SK-N-SH treated with all-trans-retinoic acid at 6 μM for 48 hours (cell line): ENCODE results near the gene EPS8L2.

Experiments
- ATAC-seq: fragments of 200-7000 bp; cut with Tn5 transposase; 3 replicates; pipeline ENCODE4 v1.9.1; 2020; ENCODE audit warnings: mild to moderate bottlenecking, moderate library complexity
- ARNTL ChIP-seq: fragments of 450-650 bp; formaldehyde crosslinking; IDR thresholded peaks from 2 replicates; pipeline ENCODE4 v1.5.0; 2020; ENCODE audit warnings: low read depth, mild to moderate bottlenecking, moderate library complexity, borderline replicate concordance
- BACH2 ChIP-seq: fragments of 250-450 bp; sonication (Bioruptor Pico); IDR thresholded peaks from 2 replicates; pipeline ENCODE4 v1.9.0; 2021; ENCODE audit warnings: mild to moderate bottlenecking, borderline replicate concordance
- CSRNP3 ChIP-seq: fragments of 250-450 bp; sonication (Bioruptor Pico); IDR thresholded peaks from 2 replicates; pipeline ENCODE4 v1.5.1; 2021; ENCODE audit warnings: mild to moderate bottlenecking, moderate library complexity
- ESRRG ChIP-seq: fragments of 250-450 bp; sonication (Bioruptor Pico); IDR thresholded peaks from 2 replicates; pipeline ENCODE4 v1.6.1; 2021; ENCODE audit warnings: mild to moderate bottlenecking
- GLIS3 ChIP-seq: fragments of 250-450 bp; sonication (Bioruptor Pico); IDR thresholded peaks from 2 replicates; pipeline ENCODE4 v1.5.0; 2020; ENCODE audit warnings: mild to moderate bottlenecking, moderate library complexity
- ISL1 ChIP-seq: fragments of 250-450 bp; sonication (Bioruptor Pico); IDR thresholded peaks from 2 replicates; pipeline ENCODE4 v2.1.2; 2022; ENCODE audit warnings: mild to moderate bottlenecking, moderate library complexity
- OSR1 ChIP-seq: fragments of 250-450 bp; sonication (Bioruptor Pico); IDR thresholded peaks from 2 replicates; pipeline ENCODE4 v1.8.0; 2022; ENCODE audit warnings: moderate library complexity, mild to moderate bottlenecking, inconsistent platforms
- PPARA ChIP-seq: fragments of 250-450 bp; sonication (Bioruptor Pico); IDR thresholded peaks from 2 replicates; pipeline ENCODE4 v1.5.0; 2020; ENCODE audit warnings: mild to moderate bottlenecking, borderline replicate concordance
- RARB ChIP-seq: fragments of 250-450 bp; sonication (Bioruptor Pico); IDR thresholded peaks from 2 replicates; pipeline ENCODE4 v1.8.0; 2021; ENCODE audit warnings: mild to moderate bottlenecking, moderate library complexity
- SNAI2 ChIP-seq: fragments of 250-450 bp; sonication (Bioruptor Pico); IDR thresholded peaks from 2 replicates; pipeline ENCODE4 v1.5.0; 2020; ENCODE audit warnings: mild to moderate bottlenecking, moderate library complexity
- TOX ChIP-seq: fragments of 250-450 bp; sonication (Bioruptor Pico); IDR thresholded peaks from 2 replicates; pipeline ENCODE4 v1.8.0; 2021; ENCODE audit warnings: mild to moderate bottlenecking, moderate library complexity, borderline replicate concordance
- TSHZ2 ChIP-seq: fragments of 250-450 bp; sonication (Bioruptor Pico); IDR thresholded peaks from 2 replicates; pipeline ENCODE4 v1.5.0; 2020; ENCODE audit warnings: mild to moderate bottlenecking, moderate library complexity
- ZC3H10 ChIP-seq: fragments of 250-450 bp; sonication (Bioruptor Pico); IDR thresholded peaks from 2 replicates; pipeline ENCODE4 v1.5.1; 2021; ENCODE audit warnings: mild to moderate bottlenecking, moderate library complexity
- ZFP30 ChIP-seq: fragments of 450-650 bp; formaldehyde crosslinking; IDR thresholded peaks from 2 replicates; pipeline ENCODE4 v1.5.0; 2022; ENCODE audit warnings: mild to moderate bottlenecking, moderate library complexity
- ZNF565 ChIP-seq: fragments of 450-650 bp; formaldehyde crosslinking; conservative IDR thresholded peaks from 2 replicates; pipeline ENCODE4 v1.5.0; 2020; ENCODE audit warnings: low read depth, mild to moderate bottlenecking, moderate library complexity
- ZNF70 ChIP-seq: fragments of 450-650 bp; formaldehyde crosslinking; IDR thresholded peaks from 2 replicates; pipeline ENCODE4 v1.5.0; 2020; ENCODE audit warnings: mild to moderate bottlenecking, moderate library complexity
- ZNF8 ChIP-seq: fragments of 450-650 bp; formaldehyde crosslinking; IDR thresholded peaks from 2 replicates; pipeline ENCODE4 v1.5.0; 2020; ENCODE audit warnings: mild to moderate bottlenecking, moderate library complexity
- TF ChIP-seq, protein P1 (sequence below): fragments of 250-450 bp; sonication (Bioruptor Pico); IDR thresholded peaks from 2 replicates; pipeline ENCODE4 v1.5.1; 2020; ENCODE audit warnings: low read depth, mild to moderate bottlenecking, moderate library complexity
- TF ChIP-seq, protein P2 (sequence below): fragments of 250-450 bp; sonication (Bioruptor Pico); IDR thresholded peaks from 2 replicates; pipeline ENCODE4 v1.8.0; 2021; ENCODE audit warnings: low read depth, mild to moderate bottlenecking, moderate library complexity, borderline replicate concordance

The EPS8L2 gene

DNA sequence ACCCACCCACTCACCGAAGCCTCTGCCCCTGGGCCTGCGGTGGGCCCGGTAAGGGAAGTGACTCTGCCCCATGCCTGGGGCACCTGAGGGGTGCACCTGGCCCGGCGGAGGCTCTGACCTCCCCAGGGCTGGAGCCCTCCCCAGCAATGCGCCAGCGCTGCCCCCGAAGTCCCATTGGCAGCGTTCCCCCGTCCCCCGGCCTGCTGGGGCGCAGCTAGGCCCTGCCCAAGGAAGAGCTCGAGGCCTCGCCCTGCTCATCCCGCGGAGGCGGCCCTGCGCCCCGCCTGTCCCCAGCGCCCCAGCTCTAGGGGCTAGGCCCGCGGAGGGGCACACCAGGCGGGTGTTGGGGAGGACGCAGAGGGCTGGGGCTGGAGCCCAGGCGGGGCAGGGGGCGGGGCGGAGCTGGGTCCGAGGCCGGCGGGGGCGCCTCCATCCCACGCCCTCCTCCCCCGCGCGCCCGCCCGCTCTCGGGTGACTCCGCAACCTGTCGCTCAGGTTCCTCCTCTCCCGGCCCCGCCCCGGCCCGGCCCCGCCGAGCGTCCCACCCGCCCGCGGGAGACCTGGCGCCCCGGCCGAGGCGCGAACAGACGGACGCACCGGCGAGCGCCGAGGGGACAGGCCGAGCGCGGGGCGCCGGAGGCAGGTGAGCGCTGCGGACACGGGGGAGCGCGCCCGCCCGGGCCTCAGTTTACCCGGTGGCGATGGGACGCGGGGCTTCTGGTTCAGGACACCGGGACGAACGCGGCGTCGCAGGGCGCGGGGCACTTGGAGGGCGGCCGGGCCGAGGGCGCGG is at the start of gene EPS8L2:
EPS8L2 (plus strand) TSS at position 586 of the 793 bp plus-strand sequence. CDS start 3,177 bp downstream, outside the sequence.
- no peak for TF ChIP-seq BACH2 (CRISPR knock-in tag)
- TF ChIP-seq, protein P1, sequence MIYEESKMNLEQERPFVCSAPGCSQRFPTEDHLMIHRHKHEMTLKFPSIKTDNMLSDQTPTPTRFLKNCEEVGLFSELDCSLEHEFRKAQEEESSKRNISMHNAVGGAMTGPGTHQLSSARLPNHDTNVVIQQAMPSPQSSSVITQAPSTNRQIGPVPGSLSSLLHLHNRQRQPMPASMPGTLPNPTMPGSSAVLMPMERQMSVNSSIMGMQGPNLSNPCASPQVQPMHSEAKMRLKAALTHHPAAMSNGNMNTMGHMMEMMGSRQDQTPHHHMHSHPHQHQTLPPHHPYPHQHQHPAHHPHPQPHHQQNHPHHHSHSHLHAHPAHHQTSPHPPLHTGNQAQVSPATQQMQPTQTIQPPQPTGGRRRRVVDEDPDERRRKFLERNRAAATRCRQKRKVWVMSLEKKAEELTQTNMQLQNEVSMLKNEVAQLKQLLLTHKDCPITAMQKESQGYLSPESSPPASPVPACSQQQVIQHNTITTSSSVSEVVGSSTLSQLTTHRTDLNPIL (CRISPR knock-in tag) = no peak
- ATAC-seq = no peak

GRCh38 chr11:656426-656825 is 49.6 kb upstream of the EPS8L2 start:
- TF ChIP-seq TOX (no peak), ZNF70 (CRISPR knock-in tag) (no peak), OSR1 (CRISPR knock-in tag) (no peak), ISL1 (CRISPR knock-in tag) (no peak), ZFP30 (CRISPR knock-in tag) (no peak), PPARA (CRISPR knock-in tag) (no peak), SNAI2 (CRISPR knock-in tag) (no peak), GLIS3 (CRISPR knock-in tag) (no peak), ZC3H10 (CRISPR knock-in tag) (no peak), ESRRG (CRISPR knock-in tag) (no peak), TSHZ2 (no peak), RARB (CRISPR knock-in tag) (no peak)
- TF ChIP-seq, protein P2, sequence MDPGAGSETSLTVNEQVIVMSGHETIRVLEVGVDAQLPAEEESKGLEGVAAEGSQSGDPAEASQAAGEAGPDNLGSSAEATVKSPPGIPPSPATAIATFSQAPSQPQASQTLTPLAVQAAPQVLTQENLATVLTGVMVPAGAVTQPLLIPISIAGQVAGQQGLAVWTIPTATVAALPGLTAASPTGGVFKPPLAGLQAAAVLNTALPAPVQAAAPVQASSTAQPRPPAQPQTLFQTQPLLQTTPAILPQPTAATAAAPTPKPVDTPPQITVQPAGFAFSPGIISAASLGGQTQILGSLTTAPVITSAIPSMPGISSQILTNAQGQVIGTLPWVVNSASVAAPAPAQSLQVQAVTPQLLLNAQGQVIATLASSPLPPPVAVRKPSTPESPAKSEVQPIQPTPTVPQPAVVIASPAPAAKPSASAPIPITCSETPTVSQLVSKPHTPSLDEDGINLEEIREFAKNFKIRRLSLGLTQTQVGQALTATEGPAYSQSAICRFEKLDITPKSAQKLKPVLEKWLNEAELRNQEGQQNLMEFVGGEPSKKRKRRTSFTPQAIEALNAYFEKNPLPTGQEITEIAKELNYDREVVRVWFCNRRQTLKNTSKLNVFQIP (CRISPR knock-in tag) = no peak
- ATAC-seq = no peak

GRCh38 chr11:656866-657265 is 49.2 kb upstream of the EPS8L2 start:
- no peak for ATAC-seq
- no peak for TF ChIP-seq TSHZ2
- no peak for TF ChIP-seq ZNF565 (CRISPR knock-in tag)
- TF ChIP-seq CSRNP3 = no peak
- no peak for TF ChIP-seq ZFP30 (CRISPR knock-in tag)
- no peak for TF ChIP-seq ISL1 (CRISPR knock-in tag)
- TF ChIP-seq BACH2 (CRISPR knock-in tag) = no peak
- no peak for TF ChIP-seq ESRRG (CRISPR knock-in tag)
- no peak for TF ChIP-seq ZNF8 (CRISPR knock-in tag)
- TF ChIP-seq SNAI2 (CRISPR knock-in tag) = no peak
- TF ChIP-seq ARNTL (CRISPR knock-in tag) = no peak
- TF ChIP-seq GLIS3 (CRISPR knock-in tag) = no peak
